Measurements from ENCODE around the gene CAND2.

DNA sequence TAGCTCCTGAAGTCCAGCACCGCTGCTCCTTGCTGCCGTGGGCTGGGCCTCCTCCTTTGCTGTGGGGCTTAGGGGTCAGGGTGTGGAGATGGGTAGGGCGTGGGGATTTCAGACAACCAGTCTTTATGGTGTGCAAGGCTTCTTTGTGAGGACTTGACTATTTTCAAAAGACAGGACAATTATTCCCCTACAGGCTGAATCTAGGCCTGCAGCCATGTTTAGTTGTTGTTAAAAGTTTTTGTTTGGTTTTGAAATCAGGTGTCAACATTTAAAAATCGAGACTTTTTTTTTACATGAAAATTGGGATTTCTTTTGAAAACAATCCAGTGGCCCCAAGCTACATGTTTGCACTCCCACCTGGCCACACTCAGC, 34.3 kb downstream of the CAND2 start:
- TF ChIP-seq, protein P1, sequence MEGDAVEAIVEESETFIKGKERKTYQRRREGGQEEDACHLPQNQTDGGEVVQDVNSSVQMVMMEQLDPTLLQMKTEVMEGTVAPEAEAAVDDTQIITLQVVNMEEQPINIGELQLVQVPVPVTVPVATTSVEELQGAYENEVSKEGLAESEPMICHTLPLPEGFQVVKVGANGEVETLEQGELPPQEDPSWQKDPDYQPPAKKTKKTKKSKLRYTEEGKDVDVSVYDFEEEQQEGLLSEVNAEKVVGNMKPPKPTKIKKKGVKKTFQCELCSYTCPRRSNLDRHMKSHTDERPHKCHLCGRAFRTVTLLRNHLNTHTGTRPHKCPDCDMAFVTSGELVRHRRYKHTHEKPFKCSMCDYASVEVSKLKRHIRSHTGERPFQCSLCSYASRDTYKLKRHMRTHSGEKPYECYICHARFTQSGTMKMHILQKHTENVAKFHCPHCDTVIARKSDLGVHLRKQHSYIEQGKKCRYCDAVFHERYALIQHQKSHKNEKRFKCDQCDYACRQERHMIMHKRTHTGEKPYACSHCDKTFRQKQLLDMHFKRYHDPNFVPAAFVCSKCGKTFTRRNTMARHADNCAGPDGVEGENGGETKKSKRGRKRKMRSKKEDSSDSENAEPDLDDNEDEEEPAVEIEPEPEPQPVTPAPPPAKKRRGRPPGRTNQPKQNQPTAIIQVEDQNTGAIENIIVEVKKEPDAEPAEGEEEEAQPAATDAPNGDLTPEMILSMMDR (IDR thresholded peaks at IDR 0.05), result no peak
- no peak for TF ChIP-seq POLR2A (IDR thresholded peaks at IDR 0.05)
